Erythroblast (primary cell): Measurements from ENCODE around the gene RIT2.

Experiments
- GATA1 ChIP-seq: IDR thresholded peaks from 2 replicates; pipeline ENCODE4 v1.6.1; 2011; ENCODE audit warnings: low read depth, mild to moderate bottlenecking, control low read depth, low read length, moderate library complexity
- POLR2A ChIP-seq: IDR thresholded peaks from 2 replicates; pipeline ENCODE4 v1.6.1; 2011; ENCODE audit warnings: mild to moderate bottlenecking, low read length

DNA sequence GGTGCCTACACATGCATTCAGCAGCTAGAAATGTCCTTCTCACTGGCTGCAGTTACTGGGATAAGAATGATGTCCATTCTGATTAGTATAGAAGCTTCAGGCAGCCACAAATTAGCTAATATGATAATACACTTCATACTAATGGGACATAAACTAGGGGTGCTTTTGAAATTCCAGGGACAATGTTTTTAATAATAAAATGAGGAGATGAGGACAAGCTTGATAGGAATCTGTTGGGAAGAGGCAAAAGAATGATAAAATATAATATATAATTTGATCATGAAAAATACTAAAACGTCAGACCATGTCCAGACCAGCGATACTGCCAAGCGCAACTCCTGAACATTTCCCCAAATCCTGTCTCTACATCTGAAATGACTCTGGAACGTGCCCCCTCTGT lies 157.1 kb downstream of the RIT2 start:
- no peak for TF ChIP-seq POLR2A
- no peak for TF ChIP-seq GATA1
